ENCODE measurements around the gene DMWD. TPM values are rescaled to one million over a fixed set of nuclear protein-coding genes. Genes with fewer than 3 reads are reported as not detected.
A peak's percentile ranks its signal among the peaks of the same experiment; 100 is the strongest.

DMWD gene
- total RNA-seq, 4 donors from 2014 or later = 9.1 to 32.2 (median 23.5) TPM

DNA sequence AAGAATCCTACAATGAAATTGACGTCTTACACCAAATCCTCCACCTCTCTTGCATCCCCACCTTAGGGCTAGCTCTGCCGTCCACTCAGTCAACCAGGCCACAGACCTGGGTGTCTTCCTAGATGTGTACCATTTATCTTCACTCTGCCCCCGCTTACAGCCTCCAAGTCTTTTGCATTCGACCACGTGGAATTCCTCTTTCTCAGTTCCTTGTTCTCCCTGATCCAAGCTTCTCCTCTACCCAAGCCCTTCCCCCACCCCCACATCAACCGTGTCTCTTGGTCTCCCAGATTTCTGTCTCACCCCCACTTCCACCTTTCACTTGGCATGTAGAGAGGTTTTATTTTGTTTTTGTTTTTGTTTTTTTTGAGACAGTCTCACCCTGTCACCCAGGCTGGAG is 1.2 kb upstream of the DMWD start:
- intact Hi-C loops (cut with DNase I) = no loop called here
- Histone ChIP-seq H3K4me3 (no peak overlapping the region), H3K4me1 (peaks cover 16 to 38% (median 23%) of the 10 kb centered on the region in 3 donors), H3K27ac (no peak overlapping the region), H3K36me3 (peaks cover 4 to 22% (median 9%) of the 10 kb centered on the region in 3 donors), H3K27me3 (no peaks in the 10 kb centered on the region), H3K9me3 (no peaks in the 10 kb centered on the region)
- no peak for TF ChIP-seq CTCF (IDR thresholded peaks at IDR 0.05)
- TF ChIP-seq POLR2A (IDR thresholded peaks at IDR 0.05) = no peak
- no peak for DNase-seq
- WGBS, 2 donors = 43 to 59% methylated on average over 6 of the region's 6 CpGs

DNA sequence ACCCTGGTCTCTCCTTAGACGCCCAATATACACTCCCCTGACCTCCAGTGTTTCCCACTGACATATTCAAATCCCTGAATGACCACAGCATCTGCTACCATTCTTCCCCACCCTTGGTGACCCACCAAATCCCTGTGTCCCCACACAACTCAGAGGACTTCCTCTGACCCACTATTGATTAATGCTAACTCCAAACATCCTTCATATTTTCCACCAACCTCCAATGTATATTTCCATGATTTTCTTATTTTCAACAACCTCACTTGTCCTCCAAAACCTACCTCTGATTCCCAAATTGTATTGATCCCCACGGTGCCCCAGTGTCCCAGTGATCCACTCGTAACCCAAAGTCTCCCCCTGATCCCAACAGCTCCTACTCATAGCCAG is 526 bp upstream of the DMWD start:
- intact Hi-C loops (cut with DNase I) = no loop called here
- H3K4me1 ChIP-seq = peaks cover 16 to 31% (median 18%) of the 10 kb centered on the region in 3 donors

GRCh38 chr19:45791744-45792469 is 738 bp downstream of the DMWD start:
- Histone ChIP-seq H3K27ac (peak overlapping the region; percentile 75 to 93 (median 86)), H3K4me3 (peak overlapping the region; percentile 44 to 92 (median 82)), H3K4me1 (peaks cover 16 to 29% (median 18%) of the 10 kb centered on the region in 3 donors), H3K9me3 (no peaks in the 10 kb centered on the region), H3K27me3 (no peaks in the 10 kb centered on the region), H3K36me3 (peaks cover 6 to 42% (median 19%) of the 10 kb centered on the region in 3 donors)
- intact Hi-C loops (cut with DNase I) = no loop called here
- no peak for DNase-seq
- WGBS, 2 donors = 14 to 21% methylated on average over 8 to 13 of the region's 31 CpGs
- no peak for TF ChIP-seq CTCF (IDR thresholded peaks at IDR 0.05)
- no peak for TF ChIP-seq POLR2A (IDR thresholded peaks at IDR 0.05)

More for the DNA sequence above, 526 bp upstream of the DMWD start:
- Histone ChIP-seq H3K36me3 (peaks cover 4 to 29% (median 15%) of the 10 kb centered on the region in 3 donors), H3K27ac (peak overlapping the region in 2 of 4 donors; percentile 16 to 93), H3K9me3 (no peaks in the 10 kb centered on the region), H3K4me3 (peak overlapping the region in 2 of 4 donors; percentile 88 to 92), H3K27me3 (no peaks in the 10 kb centered on the region)
- TF ChIP-seq POLR2A (IDR thresholded peaks at IDR 0.05) (no peak), CTCF (IDR thresholded peaks at IDR 0.05) (no peak)
- no peak for DNase-seq
- WGBS, 2 donors = 31 to 39% methylated on average over 3 of the region's 3 CpGs

GRCh38 chr19:45790942-45791341 is 1.7 kb downstream of the DMWD start:
- Histone ChIP-seq H3K9me3 (no peaks in the 10 kb centered on the region), H3K4me1 (peaks cover 16 to 32% (median 18%) of the 10 kb centered on the region in 3 donors), H3K27me3 (no peaks in the 10 kb centered on the region), H3K36me3 (peaks cover 16 to 51% (median 20%) of the 10 kb centered on the region in 3 donors), H3K4me3 (peak overlapping the region in 1 of 4 donors; percentile 88), H3K27ac (no peak overlapping the region)
- TF ChIP-seq POLR2A (IDR thresholded peaks at IDR 0.05) (no peak), CTCF (IDR thresholded peaks at IDR 0.05) (no peak)
- intact Hi-C loops (cut with DNase I) = no loop called here
- WGBS, 2 donors = 77 to 78% methylated on average over 8 of the region's 8 CpGs
- DNase-seq = no peak

DNA sequence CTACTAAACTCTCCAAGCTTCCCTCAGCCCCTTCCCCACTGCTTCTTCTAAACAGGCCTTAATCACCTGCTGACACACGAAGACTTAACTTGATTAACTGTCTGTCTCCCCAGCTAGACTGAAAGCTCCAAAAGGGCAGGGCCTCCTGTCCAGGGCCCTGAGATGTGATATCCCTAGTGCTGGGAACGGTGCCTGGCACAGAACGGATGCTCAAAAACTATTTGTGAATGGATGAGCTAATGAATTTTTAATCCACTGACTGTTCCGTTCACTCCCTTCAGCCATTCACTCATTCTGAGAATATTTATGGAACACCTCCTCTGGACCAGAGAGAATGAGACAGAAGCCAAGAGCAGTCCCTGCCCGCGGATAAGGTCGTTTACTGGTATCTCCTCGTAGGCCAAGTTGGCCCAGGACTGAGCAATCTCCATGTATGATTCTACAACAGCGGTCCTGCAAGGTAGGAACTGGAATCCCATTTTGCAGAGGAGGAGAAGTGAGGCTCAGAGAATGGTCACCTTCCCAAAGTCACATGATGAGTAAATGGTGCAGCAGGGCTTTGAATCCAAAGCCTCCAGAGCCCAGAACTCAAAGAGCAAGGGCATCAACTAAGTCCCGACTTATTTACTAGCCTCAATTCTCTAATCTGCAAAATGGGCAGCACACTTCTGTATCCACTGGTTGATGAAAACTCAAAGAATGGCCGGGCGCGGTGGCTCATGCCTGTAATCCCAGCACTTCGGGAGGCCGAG is 3.4 kb downstream of the DMWD start:
- DNase-seq = no peak
- Histone ChIP-seq H3K36me3 (peaks cover 22 to 64% (median 26%) of the 10 kb centered on the region in 3 donors), H3K4me1 (peaks cover 16 to 49% (median 25%) of the 10 kb centered on the region in 3 donors), H3K27ac (no peak overlapping the region), H3K4me3 (no peak overlapping the region), H3K27me3 (no peaks in the 10 kb centered on the region), H3K9me3 (no peaks in the 10 kb centered on the region)
- intact Hi-C loops (cut with DNase I) = no loop called here
- 86 to 94% methylated on average over 11 to 14 of the region's 15 CpGs for WGBS, 2 donors
- TF ChIP-seq CTCF (IDR thresholded peaks at IDR 0.05) (no peak), POLR2A (IDR thresholded peaks at IDR 0.05) (no peak)
